Measurements from ENCODE around the gene BICRAL. TPM values are rescaled to one million over a fixed set of nuclear protein-coding genes. Genes with fewer than 3 reads are reported as not detected.
"Not testable (repeated sequence)": the region's sequence is repeated elsewhere in the genome, so short reads cannot be mapped to it uniquely, and the experiment has no call there.

BICRAL gene
- total RNA-seq, 1 donor from 2014 or later = 26.1 TPM

- intact Hi-C loops (cut with micrococcal nuclease) = not testable (repeated sequence)
These were observed 106.3 kb downstream of the BICRAL start for GRCh38 chr6:42888201-42888600.

- intact Hi-C loops (cut with micrococcal nuclease) = loop anchor here (1.0 to 5.0 kb wide), 9 partner anchors 9 to 687 kb away; partner anchors contain the start of genes BICRAL, CNPY3, MEA1 and POLH
These were observed 108.0 kb downstream of the BICRAL start for GRCh38 chr6:42889815-42890214.

GRCh38 chr6:42890311-42891198 is 108.7 kb downstream of the BICRAL start:
- intact Hi-C loops (cut with micrococcal nuclease) = loop anchor here (1.0 to 5.0 kb wide), 9 partner anchors 9 to 687 kb away; partner anchors contain the start of genes BICRAL, CNPY3, MEA1 and POLH

DNA sequence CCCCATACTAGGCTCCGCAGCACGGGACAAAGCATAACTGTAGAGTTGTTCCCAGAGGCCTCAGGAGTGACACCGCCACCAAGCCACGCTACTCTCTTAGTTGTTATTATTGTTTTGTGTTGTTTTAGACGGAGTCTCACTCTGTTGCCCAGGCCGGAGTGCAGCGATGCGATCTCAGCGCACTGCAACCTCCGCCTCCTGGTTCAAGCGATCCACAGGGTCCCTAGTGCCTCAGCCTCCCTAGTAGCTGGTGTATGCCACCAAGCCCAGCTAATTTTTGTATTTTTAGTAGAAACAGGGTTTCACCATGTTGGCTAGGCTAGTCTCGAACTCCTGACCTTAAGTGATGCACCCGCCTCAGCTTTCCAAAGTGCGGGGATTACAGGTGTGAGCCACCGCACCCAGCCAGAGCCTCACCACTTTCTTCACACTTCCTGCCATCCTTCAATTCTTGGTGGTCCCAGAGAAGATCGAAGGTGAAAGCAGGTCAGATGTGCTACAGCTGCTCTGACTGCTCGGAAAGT is 109.4 kb downstream of the BICRAL start:
- intact Hi-C loops (cut with micrococcal nuclease) = loop anchor here (5.0 kb wide), 2 partner anchors 329 to 686 kb away; partner anchors contain the start of genes POLH, UBR2 and XPO5

DNA sequence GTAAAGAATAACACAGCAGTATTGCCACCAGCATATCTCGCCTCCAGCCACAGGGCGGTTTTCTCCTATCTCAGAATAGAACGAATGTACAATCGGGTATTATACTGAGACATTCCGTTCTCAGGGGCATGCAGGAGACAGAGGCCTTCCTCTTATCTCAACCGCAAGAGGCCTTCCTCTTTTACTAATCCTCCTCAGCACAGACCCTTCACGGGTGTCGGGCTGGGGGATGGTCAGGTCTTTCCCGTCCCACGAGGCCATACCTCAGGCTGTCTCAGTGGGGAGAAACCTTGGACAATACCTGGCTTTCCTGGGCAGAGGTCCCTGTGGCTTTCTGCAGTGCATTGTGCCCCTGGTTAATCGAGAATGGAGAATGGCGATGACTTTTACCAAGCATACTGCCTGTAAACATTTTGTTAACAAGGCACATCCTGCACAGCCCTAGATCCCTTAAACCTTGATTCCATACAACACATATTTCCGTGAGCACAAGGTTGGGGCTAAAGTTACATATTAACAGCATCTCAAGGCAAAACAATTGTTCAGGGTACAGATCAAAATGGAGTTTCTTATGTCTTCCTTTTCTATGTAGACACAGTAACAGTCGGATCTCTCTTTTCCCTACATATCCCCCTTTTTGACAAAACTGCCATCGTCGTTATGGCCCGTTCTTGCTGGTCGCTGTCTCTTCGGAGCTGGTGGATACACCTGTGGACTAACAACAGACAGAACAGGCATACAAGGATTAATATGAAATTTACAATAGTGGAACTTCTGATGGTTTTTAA is 112.4 kb downstream of the BICRAL start:
- intact Hi-C loops (cut with micrococcal nuclease) = loop anchor here (5.0 kb wide), 2 partner anchors 332 to 683 kb away; partner anchors contain the start of genes POLH, UBR2 and XPO5

DNA sequence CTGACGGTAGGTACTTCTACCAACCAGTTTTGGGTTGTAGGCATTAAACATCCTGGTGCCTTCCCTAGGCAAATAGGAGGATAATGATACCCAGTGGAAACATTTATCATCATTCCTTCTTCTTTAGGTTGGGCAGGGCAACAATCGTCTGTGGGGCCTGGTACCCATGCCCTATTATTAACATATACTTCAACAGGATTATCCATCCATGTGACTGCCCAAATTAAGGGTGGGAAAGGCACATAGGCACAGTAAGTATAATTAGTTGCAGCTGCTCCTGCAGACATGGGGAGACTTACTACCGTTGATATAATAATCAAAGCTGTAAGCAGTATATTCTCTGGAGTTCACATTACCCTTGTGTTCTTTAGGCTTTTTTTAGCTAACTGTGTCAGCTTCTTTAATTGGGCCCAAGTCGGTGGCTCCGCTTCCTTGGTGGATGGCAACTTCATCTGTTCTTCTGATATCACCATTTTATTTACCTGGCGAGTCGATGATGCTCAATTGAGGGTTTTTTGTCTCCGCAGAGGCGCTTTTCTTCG is 114.4 kb downstream of the BICRAL start:
- intact Hi-C loops (cut with micrococcal nuclease) = loop anchor here (5.0 kb wide), 1 partner anchor 679 kb away; the partner anchor contains the start of gene MRPS10

DNA sequence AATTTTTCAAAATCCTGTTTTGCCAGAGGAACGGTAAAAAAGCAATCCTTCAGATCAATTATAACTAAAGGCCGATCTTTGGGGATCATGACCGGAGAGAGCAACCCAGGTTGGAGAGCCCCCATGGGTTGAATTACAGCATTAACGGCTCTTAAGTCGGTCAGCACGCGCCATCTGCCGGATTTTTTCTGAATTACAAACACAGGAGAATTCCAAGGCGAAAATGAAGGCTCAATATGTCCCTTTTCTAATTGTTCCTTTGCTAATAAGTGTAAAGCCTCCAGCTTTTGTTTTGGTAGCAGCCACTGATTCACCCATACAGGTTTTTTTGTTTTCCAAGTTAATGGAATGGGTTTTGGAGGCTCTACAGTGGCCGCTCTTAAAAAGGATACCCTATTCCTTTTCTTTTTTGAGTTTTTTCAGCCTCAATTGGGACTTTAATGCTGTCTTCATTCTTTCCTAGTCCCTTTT is 117.1 kb downstream of the BICRAL start:
- intact Hi-C loops (cut with micrococcal nuclease) = loop anchor here (1.0 to 5.0 kb wide), 5 partner anchors 9 to 682 kb away; partner anchors contain the start of genes MRPS10 and RPL7L1

GRCh38 chr6:42899871-42900270 is 118.0 kb downstream of the BICRAL start:
- intact Hi-C loops (cut with micrococcal nuclease) = loop anchor here (1.0 to 5.0 kb wide), 5 partner anchors 10 to 683 kb away; partner anchors contain the start of genes MRPS10 and RPL7L1

DNA sequence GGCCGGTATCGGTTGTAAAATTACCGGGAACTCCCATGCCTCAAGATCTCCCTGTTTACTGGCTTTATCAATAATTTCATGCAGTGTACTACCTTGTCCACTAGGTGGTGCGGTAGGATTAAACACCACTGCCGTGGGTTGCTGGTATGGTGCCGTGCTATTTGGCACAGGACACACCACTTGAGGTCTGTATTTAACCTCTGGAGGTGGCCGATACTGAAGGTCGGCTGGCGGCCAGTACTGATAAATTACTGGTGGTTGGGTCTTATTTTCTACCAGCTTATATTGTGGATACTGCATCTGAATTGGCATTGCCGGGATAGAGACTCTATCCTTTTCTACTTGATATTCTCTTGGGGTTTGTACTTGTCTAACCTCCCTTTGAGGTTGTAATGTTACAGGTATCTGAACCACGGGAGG is 119.7 kb downstream of the BICRAL start:
- intact Hi-C loops (cut with micrococcal nuclease) = loop anchor here (1.0 kb wide), 8 partner anchors 28 to 605 kb away; partner anchors contain the start of genes CNPY3, KLC4, MRPL2 and PPP2R5D

DNA sequence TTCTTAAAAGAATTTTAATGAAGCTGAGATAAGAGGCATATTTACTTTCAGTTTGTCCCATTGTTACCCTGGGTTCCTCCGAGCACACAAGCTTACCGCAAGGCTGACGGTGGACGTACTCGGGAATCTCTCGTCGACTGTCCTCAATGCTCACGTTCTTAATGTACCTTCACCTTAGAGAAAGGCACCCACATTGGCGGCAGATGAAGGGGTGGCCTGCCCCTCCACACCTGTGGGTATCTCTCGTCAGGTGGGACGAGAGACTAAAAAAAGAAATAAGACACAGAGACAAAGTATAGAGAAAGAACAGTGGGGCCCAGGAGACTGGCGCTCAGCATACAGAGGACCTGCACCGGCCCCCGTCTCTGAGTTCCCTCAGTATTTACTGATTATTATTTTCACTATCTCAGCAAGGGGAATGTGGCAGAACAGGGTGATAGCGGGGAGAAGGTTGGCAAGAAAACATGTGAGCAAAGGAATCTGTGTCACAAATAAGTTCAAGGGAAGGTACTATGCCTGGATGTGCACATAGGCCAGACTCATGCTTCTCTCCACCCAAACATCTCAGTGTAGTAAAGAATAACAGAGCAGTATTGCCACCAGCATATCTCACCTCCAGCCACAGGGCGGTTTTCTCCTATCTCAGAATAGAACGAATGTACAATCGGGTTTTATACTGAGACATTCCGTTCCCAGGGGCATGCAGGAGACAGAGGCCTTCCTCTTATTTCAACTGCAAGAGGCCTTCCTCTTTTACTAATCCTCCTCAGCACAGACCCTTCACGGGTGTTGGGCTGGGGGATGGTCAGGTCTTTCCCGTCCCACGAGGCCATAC is 120.8 kb downstream of the BICRAL start:
- intact Hi-C loops (cut with micrococcal nuclease) = not testable (repeated sequence)

DNA sequence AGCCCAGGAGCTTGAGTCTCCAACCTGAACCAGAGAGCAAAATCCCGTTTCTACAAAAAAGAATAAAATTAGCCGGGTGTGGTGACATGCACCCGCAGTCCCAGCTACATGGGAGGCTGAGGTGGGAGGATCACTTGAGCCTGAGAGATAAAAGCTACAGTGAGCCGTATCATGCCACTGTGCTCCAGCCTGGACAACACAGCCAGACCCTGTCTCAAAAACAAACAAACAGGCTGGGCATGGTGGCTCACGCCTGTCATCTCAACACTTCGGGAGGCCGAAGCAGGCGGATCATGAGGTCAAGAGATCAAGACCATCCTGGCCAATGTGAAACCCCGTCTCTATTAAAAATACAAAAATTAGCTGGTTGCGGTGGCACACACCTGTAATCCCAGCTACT is 122.6 kb downstream of the BICRAL start:
- intact Hi-C loops (cut with micrococcal nuclease) = no loop called here

DNA sequence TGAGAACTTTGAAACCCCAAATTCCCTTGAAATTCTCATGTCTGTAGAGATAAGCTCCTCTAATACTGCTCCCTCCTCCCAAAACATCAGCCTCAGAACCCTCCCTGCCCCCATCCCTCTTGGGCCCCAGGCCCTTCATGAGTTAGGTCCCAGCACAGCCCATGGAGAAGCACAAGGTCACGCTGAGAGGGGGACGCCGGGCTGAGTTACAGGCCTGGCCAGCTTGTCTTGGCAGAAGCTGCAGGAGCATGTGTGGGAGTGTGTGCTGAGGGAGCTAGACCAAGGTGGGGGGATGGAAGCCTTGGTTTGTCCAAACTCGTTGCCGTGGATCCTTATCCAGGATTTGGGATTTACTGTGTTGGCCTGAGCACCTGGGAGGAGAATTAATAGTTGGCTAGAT is 125.5 kb downstream of the BICRAL start:
- intact Hi-C loops (cut with micrococcal nuclease) = no loop called here

DNA sequence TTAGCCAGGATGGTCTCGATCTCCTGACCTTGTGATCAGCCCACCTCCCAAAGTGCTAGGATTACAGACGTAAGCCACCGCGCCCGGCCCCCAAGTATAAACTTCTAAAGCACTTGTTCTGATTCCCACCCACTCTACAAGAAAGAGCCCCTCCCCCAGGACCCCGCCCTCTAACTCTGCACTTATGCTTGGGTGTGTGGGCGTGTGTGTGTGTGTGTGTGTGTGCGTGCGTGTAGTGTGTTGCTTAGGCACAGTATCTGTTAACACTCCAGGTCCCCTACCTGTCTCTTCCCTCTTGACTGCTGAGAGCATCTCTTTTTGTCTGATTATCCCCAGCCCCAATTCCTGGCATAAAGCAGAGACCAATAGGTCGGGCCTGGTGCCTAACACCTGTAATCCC is 128.0 kb downstream of the BICRAL start:
- intact Hi-C loops (cut with micrococcal nuclease) = no loop called here

DNA sequence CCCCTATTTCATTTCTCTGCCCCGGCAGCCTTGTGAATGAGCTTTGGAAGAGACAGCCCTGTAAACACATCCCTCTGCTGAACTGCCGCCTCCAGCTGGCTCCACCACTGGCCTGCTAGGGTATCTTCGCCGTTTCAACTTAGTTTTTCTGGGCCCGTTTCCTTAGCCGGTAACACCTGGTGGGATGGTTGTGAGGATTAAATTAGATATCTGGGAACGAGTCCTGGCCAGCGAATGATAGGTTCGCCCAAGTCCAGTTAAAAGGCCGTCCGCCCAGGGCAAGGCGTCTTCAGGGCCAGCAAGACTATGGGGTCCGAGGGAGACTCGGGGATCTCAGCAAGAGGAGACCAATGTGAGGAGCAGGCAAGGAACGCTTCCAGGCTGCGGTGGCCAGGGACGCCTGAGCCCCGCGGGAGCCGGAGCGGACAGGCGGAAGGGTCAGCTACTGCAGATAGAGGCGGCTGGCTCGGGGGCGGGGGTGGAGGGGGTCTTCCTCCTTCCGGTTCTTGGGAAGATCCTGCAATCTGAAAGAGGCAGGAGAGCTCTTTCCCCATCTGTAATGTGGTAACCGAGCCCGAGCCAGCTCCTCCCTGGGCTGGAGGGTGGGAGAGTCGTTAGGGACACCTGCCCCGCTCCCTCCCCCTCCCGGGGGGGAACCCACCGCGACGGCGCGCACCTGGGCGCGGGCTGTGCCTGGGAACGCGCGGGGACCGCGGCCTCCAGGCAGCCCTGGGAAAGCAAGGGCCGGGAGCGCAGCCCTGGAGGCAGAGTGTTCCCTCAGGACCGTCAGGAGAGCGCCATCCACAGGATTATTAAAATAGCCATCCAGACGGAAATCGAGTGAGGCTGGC is 129.5 kb downstream of the BICRAL start:
- intact Hi-C loops (cut with micrococcal nuclease) = no loop called here

- intact Hi-C loops (cut with micrococcal nuclease) = no loop called here
These were observed 132.7 kb downstream of the BICRAL start for GRCh38 chr6:42914546-42914945.

DNA sequence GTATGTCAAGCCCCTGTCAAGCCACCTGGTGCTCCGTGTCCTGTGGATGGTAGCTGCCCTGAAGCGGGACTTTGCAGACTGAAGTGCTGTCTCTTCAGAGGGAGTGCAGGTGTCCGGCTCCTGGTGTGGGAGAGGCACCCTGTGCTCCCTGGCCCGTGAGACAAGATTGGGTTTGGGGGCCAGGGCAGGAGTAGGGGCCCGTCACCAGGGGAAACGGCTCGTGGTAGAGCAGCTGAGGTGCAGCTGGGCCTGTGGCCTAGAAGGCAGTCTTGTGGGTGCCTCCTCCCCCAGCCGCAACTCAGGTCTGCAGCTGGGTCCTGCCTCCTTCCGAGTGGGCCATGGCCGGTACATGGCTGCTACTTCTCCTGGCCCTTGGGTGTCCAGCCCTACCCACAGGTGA is 133.9 kb downstream of the BICRAL start, which contains the start of gene PTCRA:
Gene PTCRA (plus strand): TSS at position 322 of the 400 bp plus-strand sequence. CDS start 17 bp downstream, at position 339.
- intact Hi-C loops (cut with micrococcal nuclease) = no loop called here

GRCh38 chr6:42916288-42916687 is 134.4 kb downstream of the BICRAL start:
- intact Hi-C loops (cut with micrococcal nuclease) = no loop called here
